ENCODE results near the gene LTO1.

The LTO1 gene

GRCh38 chr11:69643646-69644045 is 31.5 kb downstream of the LTO1 start:
- DNase-seq (ENCODE audit: low read depth), result no peak
- in situ Hi-C loops (cut with HindIII; ENCODE audit: low sequenced_read_pairs), result no loop called here
- no peak for TF ChIP-seq CTCF (IDR thresholded peaks at IDR 0.05; ENCODE audit: low read depth, low read length, missing control alignments)
- H3K4me3 ChIP-seq (ENCODE audit: low read depth, low read length), result peak overlapping the region; percentile 89

GRCh38 chr11:69642913-69643632 is 32.1 kb downstream of the LTO1 start:
- DNase-seq (ENCODE audit: low read depth), result peak; percentile 60
- in situ Hi-C loops (cut with HindIII; ENCODE audit: low sequenced_read_pairs), result no loop called here
- peak overlapping the region; percentile 89 for H3K4me3 ChIP-seq (ENCODE audit: low read depth, low read length)
- TF ChIP-seq CTCF (IDR thresholded peaks at IDR 0.05; ENCODE audit: low read depth, low read length, missing control alignments), result peak; percentile 77

DNA sequence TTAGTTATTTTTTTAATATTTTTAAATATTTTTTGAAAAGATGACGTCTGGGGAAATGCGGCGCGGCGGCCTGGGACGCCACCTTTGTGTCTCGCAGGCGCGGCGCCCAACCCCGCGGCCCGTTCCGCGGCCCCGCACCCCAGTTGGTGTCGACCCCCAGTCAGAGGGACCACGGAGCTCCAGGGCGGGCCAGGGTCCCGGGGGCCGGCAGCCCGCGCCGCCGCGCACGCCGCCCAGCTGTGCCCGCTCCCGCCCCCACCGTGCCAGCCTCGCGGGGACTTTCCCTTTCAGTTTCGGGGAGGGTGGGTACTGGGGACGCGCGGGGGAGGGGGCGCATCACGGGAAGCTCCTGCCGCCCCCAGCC is 32.6 kb downstream of the LTO1 start:
- no peak for TF ChIP-seq CTCF (IDR thresholded peaks at IDR 0.05; ENCODE audit: low read depth, low read length, missing control alignments)
- no peak for DNase-seq (ENCODE audit: low read depth)
- H3K4me3 ChIP-seq (ENCODE audit: low read depth, low read length), result peak overlapping the region; percentile 89
- in situ Hi-C loops (cut with HindIII; ENCODE audit: low sequenced_read_pairs), result no loop called here

GRCh38 chr11:69641681-69642548 is 33.2 kb downstream of the LTO1 start:
- no peak for TF ChIP-seq CTCF (IDR thresholded peaks at IDR 0.05; ENCODE audit: low read depth, low read length, missing control alignments)
- peak overlapping the region; percentile 89 for H3K4me3 ChIP-seq (ENCODE audit: low read depth, low read length)
- in situ Hi-C loops (cut with HindIII; ENCODE audit: low sequenced_read_pairs), result no loop called here
- no peak for DNase-seq (ENCODE audit: low read depth)

DNA sequence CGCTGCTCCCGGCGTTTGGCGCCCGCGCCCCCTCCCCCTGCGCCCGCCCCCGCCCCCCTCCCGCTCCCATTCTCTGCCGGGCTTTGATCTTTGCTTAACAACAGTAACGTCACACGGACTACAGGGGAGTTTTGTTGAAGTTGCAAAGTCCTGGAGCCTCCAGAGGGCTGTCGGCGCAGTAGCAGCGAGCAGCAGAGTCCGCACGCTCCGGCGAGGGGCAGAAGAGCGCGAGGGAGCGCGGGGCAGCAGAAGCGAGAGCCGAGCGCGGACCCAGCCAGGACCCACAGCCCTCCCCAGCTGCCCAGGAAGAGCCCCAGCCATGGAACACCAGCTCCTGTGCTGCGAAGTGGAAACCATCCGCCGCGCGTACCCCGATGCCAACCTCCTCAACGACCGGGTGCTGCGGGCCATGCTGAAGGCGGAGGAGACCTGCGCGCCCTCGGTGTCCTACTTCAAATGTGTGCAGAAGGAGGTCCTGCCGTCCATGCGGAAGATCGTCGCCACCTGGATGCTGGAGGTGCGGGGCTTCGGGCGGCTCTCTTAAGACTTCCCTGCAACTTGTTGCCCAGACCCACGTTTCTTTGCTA is 34.1 kb downstream of the LTO1 start, which contains the start of gene CCND1:
CCND1 (plus strand) TSS at position 162 of the 587 bp plus-strand sequence; CDS start at position 320, 158 bp downstream.
- peak; percentile 41 for TF ChIP-seq CTCF (IDR thresholded peaks at IDR 0.05; ENCODE audit: low read depth, low read length, missing control alignments)
- peak within 1 kb of the TSS; percentile 89 for H3K4me3 ChIP-seq (ENCODE audit: low read depth, low read length)
- in situ Hi-C loops (cut with HindIII; ENCODE audit: low sequenced_read_pairs), result no loop called here
- DNase-seq (ENCODE audit: low read depth), result peak; percentile 87

GRCh38 chr11:69640260-69640994 is 34.7 kb downstream of the LTO1 start:
- DNase-seq (ENCODE audit: low read depth), result no peak
- TF ChIP-seq CTCF (IDR thresholded peaks at IDR 0.05; ENCODE audit: low read depth, low read length, missing control alignments), result no peak
- H3K4me3 ChIP-seq (ENCODE audit: low read depth, low read length), result peak overlapping the region; percentile 89
- in situ Hi-C loops (cut with HindIII; ENCODE audit: low sequenced_read_pairs), result no loop called here
